PC-3 (cell line): ENCODE data around the gene SPG7. TPM values are rescaled to one million over a fixed set of nuclear protein-coding genes. Genes with fewer than 3 reads are reported as not detected.

Source experiments
- ATAC-seq: fragments of 200-7000 bp; cut with Tn5 transposase; 2 replicates; pipeline ENCODE4 v1.9.1; 2020; ENCODE audit warnings: mild to moderate bottlenecking, moderate library complexity
- BruUV-seq: library from RNA; stranded (reverse); fragments of 400-500 nt; replicated peaks from 2 replicates; lab custom pipeline; 2021; lab: Mats Ljungman, UMichigan
- CTCF ChIA-PET: fragments of 300-600 bp; sonication (Branson Sonifier 250); formaldehyde crosslinking; loops from one replicate; lab custom pipeline; 2022; ENCODE audit warnings: antibody characterized with exemption; lab: Charles Lee
- POLR2A ChIA-PET: fragments of 300-600 bp; sonication (Branson Sonifier 250); formaldehyde crosslinking; loops from one replicate; lab custom pipeline; 2022; ENCODE audit warnings: antibody characterized with exemption; ENCODE audit not compliant: unreplicated experiment; lab: Charles Lee
- DNase-seq: peaks from one replicate; pipeline ENCODE4 v3.0.0-alpha.2; 2015
- H2AFZ ChIP-seq: fragments of 300-600 bp; sonication (generic); 2 replicates; pipeline ENCODE4 v1.6.0; 2016; ENCODE audit warnings: antibody characterized with exemption, low read length
- H3F3A ChIP-seq: fragments of 300-600 bp; sonication (generic); one replicate; pipeline ENCODE4 v1.6.0; 2017; ENCODE audit warnings: antibody characterized with exemption, low read length, control low read depth, mild to moderate bottlenecking; ENCODE audit not compliant: unreplicated experiment
- H3K27ac ChIP-seq: fragments of 300-600 bp; sonication (generic); 2 replicates; pipeline ENCODE4 v1.5.1; 2016; ENCODE audit warnings: mild to moderate bottlenecking, low read length
- H3K27me3 ChIP-seq: fragments of 300-600 bp; sonication (generic); 2 replicates; pipeline ENCODE4 v1.6.1; 2016; ENCODE audit warnings: low read length, mixed read lengths
- H3K36me3 ChIP-seq: fragments of 300-600 bp; sonication (generic); 2 replicates; pipeline ENCODE4 v1.6.1; 2016; ENCODE audit warnings: low read depth, mixed run types, low read length, mixed read lengths
- H3K4me1 ChIP-seq: fragments of 300-600 bp; sonication (generic); 2 replicates; pipeline ENCODE4 v1.5.1; 2016; ENCODE audit warnings: low read length; ENCODE audit not compliant: insufficient read depth
- H3K4me2 ChIP-seq: fragments of 300-600 bp; sonication (generic); 2 replicates; pipeline ENCODE4 v1.6.0; 2016; ENCODE audit warnings: low read length
- H3K4me3 ChIP-seq: fragments of 300-600 bp; sonication (generic); 2 replicates; pipeline ENCODE4 v1.5.1; 2016; ENCODE audit warnings: mild to moderate bottlenecking, low read length, mixed read lengths
- H3K79me2 ChIP-seq: fragments of 300-600 bp; sonication (generic); 2 replicates; pipeline ENCODE4 v1.6.1; 2017; ENCODE audit warnings: low read length, mixed read lengths
- H3K9ac ChIP-seq: fragments of 300-600 bp; sonication (generic); 2 replicates; pipeline ENCODE4 v1.6.0; 2016; ENCODE audit warnings: mild to moderate bottlenecking, low read length
- H3K9me2 ChIP-seq: fragments of 300-600 bp; sonication (generic); replicated peaks from 2 replicates; pipeline ENCODE4 v1.6.1; 2016; ENCODE audit warnings: mixed run types, low read length, mixed read lengths
- H3K9me3 ChIP-seq: fragments of 300-600 bp; sonication (generic); 2 replicates; pipeline ENCODE4 v1.6.1; 2016; ENCODE audit warnings: low read length, mixed read lengths
- H4K20me1 ChIP-seq: fragments of 300-600 bp; sonication (generic); 2 replicates; pipeline ENCODE4 v1.6.1; 2016; ENCODE audit warnings: low read length, mixed read lengths
- EZH2 ChIP-seq: fragments of 300-600 bp; sonication (generic); IDR thresholded peaks from one replicate; pipeline ENCODE4 v1.6.1; 2017; ENCODE audit warnings: antibody characterized with exemption, mild to moderate bottlenecking, low read length; ENCODE audit not compliant: unreplicated experiment
- EZH2phosphoT487 ChIP-seq: fragments of 300-600 bp; sonication (generic); IDR thresholded peaks from 2 replicates; pipeline ENCODE4 v1.6.1; 2018; ENCODE audit warnings: mild to moderate bottlenecking, antibody characterized with exemption, low read length, borderline replicate concordance
- intact Hi-C: fragments of 100-400 bp; cut with micrococcal nuclease; formaldehyde crosslinking; loops from 2 replicates; pipeline ENCODE4 v1.9.0; 2023
- total RNA-seq: library from RNA; depleted of rRNA; stranded (reverse); fragments of >200 nt; gene quantifications from 2 replicates; pipeline ENCODE4 v1.2.3, GENCODE V29; 2014
- TF ChIP-seq, protein P1 (sequence below): fragments of 300-600 bp; sonication (generic); conservative IDR thresholded peaks from 2 replicates; pipeline ENCODE4 v1.5.1; 2017; ENCODE audit warnings: antibody characterized with exemption, low read depth, mild to moderate bottlenecking, low read length

SPG7 gene
- total RNA-seq, 1 experiment from 2014 or later = 106 TPM

DNA sequence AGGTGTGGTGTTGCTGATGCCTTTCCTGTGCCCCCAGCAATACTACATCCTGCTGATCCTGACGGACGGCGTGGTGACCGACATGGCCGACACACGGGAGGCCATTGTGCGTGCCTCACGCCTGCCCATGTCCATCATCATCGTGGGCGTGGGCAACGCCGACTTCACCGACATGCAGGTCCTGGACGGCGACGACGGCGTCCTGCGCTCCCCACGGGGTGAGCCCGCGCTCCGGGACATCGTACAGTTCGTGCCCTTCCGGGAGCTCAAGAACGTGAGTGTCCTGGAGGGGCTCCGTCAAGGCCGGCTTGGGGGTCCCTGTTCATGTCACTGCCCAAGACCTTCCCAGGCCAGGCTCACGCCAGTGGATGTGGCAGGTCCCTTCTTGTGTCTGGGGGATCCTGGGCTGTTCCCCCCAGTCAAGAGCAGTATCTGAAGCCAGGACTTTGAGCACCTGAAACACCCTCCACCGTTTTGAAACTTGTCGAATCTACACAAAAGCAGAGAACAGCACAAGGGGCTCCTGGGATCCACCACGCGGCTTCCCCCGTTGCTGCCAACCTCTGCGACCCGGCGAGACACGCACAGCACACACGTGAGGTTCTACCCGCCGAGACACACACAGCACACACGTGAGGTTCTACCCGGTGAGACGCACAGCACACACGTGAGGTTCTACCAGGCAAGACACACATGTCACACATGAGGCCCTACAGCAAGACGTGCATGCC is 87.3 kb downstream of the SPG7 start:
- H2AFZ ChIP-seq = no peak overlapping the region
- no peak overlapping the region for H3K4me2 ChIP-seq
- H3K9me2 ChIP-seq = no peaks in the 10 kb centered on the region
- H3K27ac ChIP-seq = no peak overlapping the region
- intact Hi-C loops = no loop called here
- H3F3A ChIP-seq = no peaks in the 10 kb centered on the region
- POLR2A ChIA-PET = no interaction called here
- no peak overlapping the region for H3K9ac ChIP-seq
- H3K36me3 ChIP-seq = no peaks in the 10 kb centered on the region; the same call in 1 of the 2 replicates
- no peaks in the 10 kb centered on the region for H3K79me2 ChIP-seq
- no peaks in the 10 kb centered on the region for H3K27me3 ChIP-seq
- BruUV-seq = no TSS peak
- CTCF ChIA-PET = no interaction called here
- no peak for ATAC-seq
- no peaks in the 10 kb centered on the region for H4K20me1 ChIP-seq
- H3K4me1 ChIP-seq = no peaks in the 10 kb centered on the region
- H3K9me3 ChIP-seq = no peaks in the 10 kb centered on the region
- H3K4me3 ChIP-seq = no peak overlapping the region
- DNase-seq = no peak
- TF ChIP-seq, protein P1, sequence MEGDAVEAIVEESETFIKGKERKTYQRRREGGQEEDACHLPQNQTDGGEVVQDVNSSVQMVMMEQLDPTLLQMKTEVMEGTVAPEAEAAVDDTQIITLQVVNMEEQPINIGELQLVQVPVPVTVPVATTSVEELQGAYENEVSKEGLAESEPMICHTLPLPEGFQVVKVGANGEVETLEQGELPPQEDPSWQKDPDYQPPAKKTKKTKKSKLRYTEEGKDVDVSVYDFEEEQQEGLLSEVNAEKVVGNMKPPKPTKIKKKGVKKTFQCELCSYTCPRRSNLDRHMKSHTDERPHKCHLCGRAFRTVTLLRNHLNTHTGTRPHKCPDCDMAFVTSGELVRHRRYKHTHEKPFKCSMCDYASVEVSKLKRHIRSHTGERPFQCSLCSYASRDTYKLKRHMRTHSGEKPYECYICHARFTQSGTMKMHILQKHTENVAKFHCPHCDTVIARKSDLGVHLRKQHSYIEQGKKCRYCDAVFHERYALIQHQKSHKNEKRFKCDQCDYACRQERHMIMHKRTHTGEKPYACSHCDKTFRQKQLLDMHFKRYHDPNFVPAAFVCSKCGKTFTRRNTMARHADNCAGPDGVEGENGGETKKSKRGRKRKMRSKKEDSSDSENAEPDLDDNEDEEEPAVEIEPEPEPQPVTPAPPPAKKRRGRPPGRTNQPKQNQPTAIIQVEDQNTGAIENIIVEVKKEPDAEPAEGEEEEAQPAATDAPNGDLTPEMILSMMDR = no peak
- TF ChIP-seq EZH2 = no peak
- TF ChIP-seq EZH2phosphoT487 = no peak

DNA sequence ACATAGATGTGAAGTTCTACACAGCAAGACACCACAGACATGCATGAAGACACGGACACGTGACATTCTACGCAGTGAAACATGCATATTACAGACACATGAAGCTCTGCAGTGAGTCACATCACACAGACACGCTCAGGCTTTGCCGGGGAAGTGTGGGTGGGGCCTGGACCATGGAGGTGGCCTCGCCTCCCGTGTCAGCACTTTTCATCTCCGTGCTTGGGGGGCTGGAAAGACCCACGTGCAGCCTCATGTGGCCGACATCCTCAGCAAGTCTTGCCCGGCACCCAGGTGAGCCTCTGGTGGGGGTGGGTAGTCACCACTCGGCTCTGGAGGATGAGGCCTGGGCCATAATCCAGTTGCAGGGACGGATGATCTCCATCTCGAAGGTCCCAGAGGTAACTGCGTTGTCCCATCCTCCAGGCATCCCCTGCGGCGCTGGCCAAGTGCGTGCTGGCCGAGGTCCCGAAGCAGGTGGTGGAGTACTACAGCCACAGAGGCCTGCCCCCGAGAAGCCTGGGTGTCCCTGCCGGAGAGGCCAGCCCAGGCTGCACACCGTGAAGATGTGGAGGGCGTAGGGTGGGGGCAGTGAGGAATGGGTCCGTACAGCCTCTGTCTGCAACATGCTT is 88.0 kb downstream of the SPG7 start:
- no peak for ATAC-seq

More for the DNA sequence above, 88.0 kb downstream of the SPG7 start:
- Histone ChIP-seq H3K36me3 (no peaks in the 10 kb centered on the region; the same call in 1 of the 2 replicates), H3K9me3 (no peaks in the 10 kb centered on the region), H3K4me2 (no peak overlapping the region), H3K79me2 (no peaks in the 10 kb centered on the region), H3K4me3 (no peak overlapping the region), H2AFZ (no peak overlapping the region), H3K27ac (no peak overlapping the region), H3F3A (no peaks in the 10 kb centered on the region), H4K20me1 (no peaks in the 10 kb centered on the region), H3K4me1 (no peaks in the 10 kb centered on the region), H3K27me3 (no peaks in the 10 kb centered on the region), H3K9me2 (no peaks in the 10 kb centered on the region), H3K9ac (no peak overlapping the region)
- no TSS peak for BruUV-seq
- POLR2A ChIA-PET = no interaction called here
- CTCF ChIA-PET = no interaction called here
- intact Hi-C loops = no loop called here
- TF ChIP-seq, protein P1 = no peak
- no peak for TF ChIP-seq EZH2
- no peak for TF ChIP-seq EZH2phosphoT487
- DNase-seq = no peak
